CD14-positive monocyte (primary cell): ENCODE data around the gene PDCL3. TPM values are rescaled to one million over a fixed set of nuclear protein-coding genes. Genes with fewer than 3 reads are reported as not detected.

ENCODE experiments used
- DNase-seq, 3 donors: peaks; one replicate each; pipeline ENCODE4 v3.0.0-alpha.2; 2011 to 2022
- H2AFZ ChIP-seq: 2 replicates; pipeline ENCODE4 v1.6.0; 2012; ENCODE audit warnings: mild to moderate bottlenecking, low read depth, low read length, inconsistent platforms; ENCODE audit not compliant: insufficient read depth, poor library complexity, severe bottlenecking
- H3K27ac ChIP-seq, 2 donors: 1 replicate in 1 of 2; 2 replicates in 1 of 2; pipeline ENCODE4 v1.5.1; 2012 to 2013; ENCODE audit warnings: low read length in 2 of 2, control low read depth in 1 of 2, inconsistent platforms in 1 of 2, low read depth in 1 of 2, mild to moderate bottlenecking in 1 of 2
- H3K27me3 ChIP-seq, 2 donors: one replicate each; pipeline versions ENCODE4 v1.6.0 to v1.6.1; 2011 to 2013; ENCODE audit warnings: low read length in 2 of 2; ENCODE audit not compliant: control insufficient read depth in 2 of 2, insufficient read depth in 2 of 2
- H3K36me3 ChIP-seq, 2 donors: replicated peaks in 1 of 2; 1 replicate in 1 of 2; 2 replicates in 1 of 2; pipeline versions ENCODE4 v1.5.1 to v1.6.1; 2012 to 2013; ENCODE audit warnings: low read length in 2 of 2, control low read depth in 1 of 2, inconsistent platforms in 1 of 2, mild to moderate bottlenecking in 1 of 2; ENCODE audit not compliant: insufficient read depth in 2 of 2, control insufficient read depth in 1 of 2
- H3K4me1 ChIP-seq, 2 donors: 1 replicate in 1 of 2; 2 replicates in 1 of 2; pipeline versions ENCODE4 v1.5.1 to v1.6.1; 2012 to 2013; ENCODE audit warnings: low read length in 2 of 2, control low read depth in 1 of 2, inconsistent platforms in 1 of 2, mild to moderate bottlenecking in 1 of 2, moderate library complexity in 1 of 2; ENCODE audit not compliant: insufficient read depth in 2 of 2, control insufficient read depth in 1 of 2
- H3K4me2 ChIP-seq: replicated peaks from 2 replicates; pipeline ENCODE3; 2012; ENCODE audit warnings: low read length, moderate library complexity, mild to moderate bottlenecking; ENCODE audit not compliant: poor library complexity, severe bottlenecking; ENCODE audit errors: extremely low read depth
- H3K4me3 ChIP-seq, 3 experiments: fragments of 200-600 bp in 1 of 3; sonication (generic) in 1 of 3; replicated peaks in 1 of 3; 1 replicate in 2 of 3; 2 replicates in 1 of 3; pipeline ENCODE4 v1.5.1; 2011 to 2013; ENCODE audit warnings: low read length in 3 of 3, mild to moderate bottlenecking in 3 of 3, control low read depth in 2 of 3, low read depth in 2 of 3, inconsistent platforms in 1 of 3, moderate library complexity in 1 of 3
- H3K79me2 ChIP-seq: 2 replicates; pipeline ENCODE4 v1.6.0; 2012; ENCODE audit warnings: mild to moderate bottlenecking, control low read depth, inconsistent platforms, low read length, moderate library complexity; ENCODE audit not compliant: insufficient read depth
- H3K9ac ChIP-seq: 2 replicates; pipeline ENCODE4 v1.6.0; 2017; ENCODE audit warnings: low read length, mild to moderate bottlenecking; ENCODE audit not compliant: insufficient read depth, poor library complexity, severe bottlenecking
- H3K9me3 ChIP-seq, 2 donors: replicated peaks in 1 of 2; 1 replicate in 1 of 2; 2 replicates in 1 of 2; pipeline versions ENCODE4 v1.5.1 to v1.6.1; 2012 to 2013; ENCODE audit warnings: low read length in 2 of 2, control low read depth in 1 of 2; ENCODE audit not compliant: control insufficient read depth in 1 of 2, insufficient read depth in 1 of 2
- H4K20me1 ChIP-seq: 2 replicates; pipeline ENCODE4 v1.6.0; 2012; ENCODE audit warnings: mild to moderate bottlenecking, low read length, control low read depth, moderate library complexity; ENCODE audit not compliant: insufficient read depth
- H3K27ac Mint-ChIP-seq, 7 donors: one replicate each; pipeline ENCODE4 v1.8.0; 2020; ENCODE audit warnings: mild to moderate bottlenecking in 7 of 7, mixed read lengths in 7 of 7, moderate library complexity in 6 of 7, inconsistent platforms in 2 of 7
- H3K27me3 Mint-ChIP-seq, 3 donors: one replicate each; pipeline ENCODE4 v1.8.0; 2021 to 2022; ENCODE audit warnings: low read depth in 3 of 3, mild to moderate bottlenecking in 3 of 3, mixed read lengths in 3 of 3, moderate library complexity in 3 of 3, inconsistent platforms in 1 of 3
- H3K36me3 Mint-ChIP-seq, 2 donors: one replicate each; pipeline ENCODE4 v1.8.0; 2020; ENCODE audit warnings: mixed read lengths in 2 of 2, inconsistent platforms in 1 of 2, mild to moderate bottlenecking in 1 of 2
- H3K4me1 Mint-ChIP-seq: one replicate; pipeline ENCODE4 v1.8.0; 2020; ENCODE audit warnings: mild to moderate bottlenecking, mixed read lengths
- H3K4me3 Mint-ChIP-seq, 2 donors: one replicate each; pipeline ENCODE4 v1.8.0; 2020; ENCODE audit warnings: mild to moderate bottlenecking in 2 of 2, mixed read lengths in 2 of 2, moderate library complexity in 1 of 2
- H3K9me3 Mint-ChIP-seq, 7 donors: one replicate each; pipeline ENCODE4 v1.8.0; 2020 to 2022; ENCODE audit warnings: mixed read lengths in 7 of 7, mild to moderate bottlenecking in 6 of 7, moderate library complexity in 6 of 7, inconsistent platforms in 2 of 7
- CTCF ChIP-seq: fragments of 200-600 bp; IDR thresholded peaks from one replicate; pipeline ENCODE4 v1.8.0; 2022; ENCODE audit warnings: antibody characterized with exemption, mild to moderate bottlenecking
- WGBS: methylation state at CpG from one replicate; pipeline ENCODE4 v1.1.5; 2013; ENCODE audit warnings: missing lambda C conversion rate; ENCODE audit not compliant: insufficient coverage; 5-methylcytosine and 5-hydroxymethylcytosine counted together
- intact Hi-C, 2 donors: fragments of 100-400 bp; cut with micrococcal nuclease; formaldehyde crosslinking; loops; one replicate each; pipeline versions ENCODE4 v1.15.0 to v1.15.1; 2023
- polyA plus RNA-seq, 3 donors: library from polyadenylated mRNA; depleted of rRNA in 1 of 3; unstranded in 2 of 3; stranded (reverse) in 1 of 3; fragments of 300-500 nt in 2 of 3; fragments of >200 nt in 1 of 3; fragmentation: Illumina TruSeq in 2 of 3; gene quantifications; 1 replicate in 2 of 3; 2 replicates in 1 of 3; pipeline ENCODE4 v1.2.3, GENCODE V29; 2012 to 2021

PDCL3 gene
- polyA plus RNA-seq, 3 donors = 15.9 to 28.4 (median 24.8) TPM

DNA sequence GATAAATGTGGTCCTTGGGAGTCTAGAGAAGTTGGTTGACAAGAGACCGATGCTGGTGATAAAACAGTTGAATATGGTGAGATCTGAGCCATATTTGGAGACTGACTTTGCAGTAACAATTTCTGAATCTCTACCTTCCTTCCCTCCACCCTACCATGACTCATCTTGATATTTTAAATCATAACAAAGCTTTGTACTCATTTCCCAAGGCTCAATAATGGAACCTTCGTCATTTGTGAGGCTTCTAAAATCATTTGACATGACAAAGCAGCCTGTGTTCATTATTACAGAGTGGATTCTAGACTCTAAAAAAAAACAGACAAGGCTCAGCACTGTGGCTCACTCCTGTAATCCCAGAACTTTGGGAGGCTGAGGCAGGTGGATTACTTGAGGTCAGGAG is 38.5 kb upstream of the PDCL3 start:
- no peaks in the 10 kb centered on the region for H3K36me3 Mint-ChIP-seq
- intact Hi-C loops = no loop called here
- Histone ChIP-seq H3K4me1 (no peaks in the 10 kb centered on the region), H3K9me3 (no peaks in the 10 kb centered on the region), H4K20me1 (no peaks in the 10 kb centered on the region), H2AFZ (no peak overlapping the region), H3K79me2 (no peaks in the 10 kb centered on the region), H3K4me2 (no peak overlapping the region), H3K4me3 (no peak overlapping the region), H3K27ac (no peak overlapping the region), H3K36me3 (no peaks in the 10 kb centered on the region), H3K9ac (no peak overlapping the region), H3K27me3 (no peaks in the 10 kb centered on the region)
- peaks cover 0 to 4% (median 4%) of the 10 kb centered on the region in 3 donors for H3K27me3 Mint-ChIP-seq
- peaks cover 0 to 7% (median 2%) of the 10 kb centered on the region in 7 donors for H3K9me3 Mint-ChIP-seq
- DNase-seq = no peak
- TF ChIP-seq CTCF = no peak
- H3K4me1 Mint-ChIP-seq = no peaks in the 10 kb centered on the region
- no peak overlapping the region for H3K27ac Mint-ChIP-seq
- no peak overlapping the region for H3K4me3 Mint-ChIP-seq
- no CpG with 5 or more reads among the region's 2 CpGs for WGBS

DNA sequence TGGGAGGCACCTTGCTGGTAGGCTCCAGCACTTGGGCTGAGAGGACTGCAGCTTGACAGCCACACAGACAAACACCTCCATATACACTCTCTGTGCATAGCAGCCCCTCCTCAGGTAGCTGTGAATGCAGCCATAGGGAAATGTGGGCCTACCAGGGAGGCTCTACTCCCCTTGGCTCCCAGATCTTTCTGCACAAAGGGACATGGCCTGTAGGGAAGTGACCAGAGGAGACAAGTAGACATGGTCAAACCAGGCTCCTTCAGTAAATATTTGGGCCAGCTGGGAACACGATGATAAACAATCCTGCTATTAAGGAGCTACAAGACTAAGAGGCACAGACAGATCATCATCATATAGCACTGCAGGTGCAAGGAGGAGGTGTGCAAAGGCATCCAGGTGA is 35.9 kb upstream of the PDCL3 start:
- no peak overlapping the region for H3K27ac ChIP-seq
- no peaks in the 10 kb centered on the region for H3K79me2 ChIP-seq
- no CpG with 5 or more reads among the region's 1 CpG for WGBS
- H3K4me1 ChIP-seq = no peaks in the 10 kb centered on the region
- H3K27ac Mint-ChIP-seq = peak overlapping the region in 1 of 7 donors; percentile 15
- no peak for TF ChIP-seq CTCF
- H2AFZ ChIP-seq = no peak overlapping the region
- no peak overlapping the region for H3K4me3 Mint-ChIP-seq
- H3K9me3 ChIP-seq = no peaks in the 10 kb centered on the region
- H3K36me3 ChIP-seq = no peaks in the 10 kb centered on the region
- H3K4me3 ChIP-seq = no peak overlapping the region
- no peaks in the 10 kb centered on the region for H4K20me1 ChIP-seq
- no peak overlapping the region for H3K4me2 ChIP-seq
- peaks cover 0 to 6% (median 0%) of the 10 kb centered on the region in 7 donors for H3K9me3 Mint-ChIP-seq
- H3K27me3 Mint-ChIP-seq = peaks cover 0 to 6% (median 2%) of the 10 kb centered on the region in 3 donors
- DNase-seq = no peak
- intact Hi-C loops = no loop called here
- no peaks in the 10 kb centered on the region for H3K27me3 ChIP-seq
- no peaks in the 10 kb centered on the region for H3K36me3 Mint-ChIP-seq
- no peaks in the 10 kb centered on the region for H3K4me1 Mint-ChIP-seq
- no peak overlapping the region for H3K9ac ChIP-seq
